ENCODE measurements around the gene SLC7A6OS.
A peak's percentile ranks its signal among the peaks of the same experiment; 100 is the strongest.

Gene SLC7A6OS

DNA sequence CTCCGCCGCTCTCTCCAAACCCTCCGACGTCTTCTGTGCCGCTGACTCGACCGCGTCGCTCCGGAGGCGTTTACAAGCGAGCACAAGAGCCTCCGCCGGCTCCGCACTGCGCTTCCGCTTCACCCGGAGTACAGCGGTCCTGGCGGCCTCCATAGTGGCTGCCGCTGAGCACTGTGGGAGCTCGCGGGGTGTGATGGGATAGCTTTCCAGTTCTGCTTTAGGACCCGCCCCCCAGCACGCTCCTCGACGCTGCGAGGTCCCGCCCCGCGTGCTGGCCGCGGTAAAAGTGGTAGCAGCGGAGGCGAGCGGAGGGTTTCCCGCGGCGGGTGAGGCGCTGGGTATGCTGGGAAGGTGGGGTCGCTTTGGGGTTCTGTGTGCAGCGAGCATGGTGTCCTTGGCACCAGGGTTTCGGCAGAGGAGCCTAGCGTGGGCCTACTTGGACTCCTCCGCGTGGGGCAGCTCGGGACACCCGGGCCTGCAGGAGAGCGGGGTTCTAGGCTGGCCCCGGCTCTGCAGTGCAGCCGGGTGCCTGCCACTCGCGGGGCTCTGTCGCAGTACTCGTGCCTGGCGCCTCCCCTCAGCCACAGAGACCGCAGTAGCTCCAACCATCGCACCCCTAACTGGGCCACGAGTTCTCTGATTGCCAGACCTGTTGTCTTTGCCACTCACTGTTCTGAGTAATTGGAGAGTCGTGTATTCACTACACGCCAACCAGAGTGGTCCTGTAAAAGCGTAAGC, at the start of gene SLC7A6OS, which contains the start of gene PRMT7:
SLC7A6OS (minus strand) TSS at position 173 of the 738 bp plus-strand sequence; CDS start at position 153, 20 bp downstream.
PRMT7 (plus strand) TSS at position 246 of the 738 bp plus-strand sequence. CDS start 4,961 bp downstream, outside the sequence.
- peak; percentile 85 to 91 for DNase-seq (ENCODE audit: low read depth in 2 of 2)

DNA sequence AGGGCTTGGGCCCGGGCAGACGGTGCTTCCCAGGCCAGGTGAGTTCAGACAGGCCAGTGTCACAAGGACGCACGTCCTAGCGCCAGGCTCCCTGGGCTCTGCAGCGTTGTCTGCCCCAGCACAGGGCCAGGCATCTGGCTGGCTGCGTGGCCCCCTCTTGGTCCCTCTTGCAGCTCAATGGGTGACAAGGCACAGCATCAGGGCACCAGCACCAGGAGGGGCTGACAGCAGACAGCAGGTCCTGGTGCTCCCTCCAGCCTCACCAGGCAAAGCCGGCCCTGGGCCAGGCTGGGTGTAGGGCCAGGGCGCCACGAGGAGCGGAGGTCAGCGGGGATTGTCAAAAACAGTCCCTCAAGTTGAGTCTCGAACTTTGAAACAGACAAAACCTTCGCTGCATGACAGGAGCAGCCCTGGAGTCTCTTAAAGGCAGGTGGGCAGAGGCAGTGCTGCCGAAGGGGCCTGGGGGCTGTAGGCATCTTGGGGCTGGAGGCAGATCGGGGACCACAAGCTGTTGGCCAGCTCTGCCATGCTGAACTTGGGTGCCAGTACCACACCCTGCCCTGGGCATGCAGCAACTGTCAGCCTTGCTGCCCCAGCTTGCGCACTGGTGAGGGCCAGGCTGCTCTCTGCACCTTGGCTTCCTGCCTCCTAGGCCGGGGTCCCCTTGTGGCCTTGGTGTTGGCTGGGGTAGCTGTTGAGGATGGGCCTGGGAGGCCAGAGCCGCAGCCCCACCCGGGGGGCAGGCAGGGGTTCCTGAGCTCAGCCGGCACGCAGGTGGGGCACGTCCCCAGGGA, 48.8 kb upstream of the SLC7A6OS start:
- DNase-seq (ENCODE audit: low read depth in 2 of 2): no peak

DNA sequence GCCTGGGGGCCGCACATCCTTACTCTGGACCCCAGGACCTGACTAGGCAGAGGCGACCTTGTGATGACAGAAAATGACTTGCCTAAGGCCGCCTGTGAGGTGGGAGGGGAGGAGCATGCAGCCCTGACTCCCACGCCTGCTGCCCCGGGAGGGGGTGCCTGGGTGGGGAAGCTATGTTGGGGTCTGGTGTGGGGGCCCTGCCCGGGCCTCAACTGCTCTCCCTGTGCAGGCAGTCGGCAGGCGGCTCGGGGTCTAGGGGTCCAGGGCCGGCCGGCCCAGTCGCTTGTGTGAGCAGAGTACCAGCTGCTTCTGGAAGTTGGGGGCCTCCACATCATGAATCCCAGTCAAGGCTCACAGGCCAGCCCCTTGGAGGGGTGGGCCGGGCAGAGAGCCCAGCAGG, 48.2 kb upstream of the SLC7A6OS start:
- no peak for DNase-seq (ENCODE audit: low read depth in 2 of 2)

DNA sequence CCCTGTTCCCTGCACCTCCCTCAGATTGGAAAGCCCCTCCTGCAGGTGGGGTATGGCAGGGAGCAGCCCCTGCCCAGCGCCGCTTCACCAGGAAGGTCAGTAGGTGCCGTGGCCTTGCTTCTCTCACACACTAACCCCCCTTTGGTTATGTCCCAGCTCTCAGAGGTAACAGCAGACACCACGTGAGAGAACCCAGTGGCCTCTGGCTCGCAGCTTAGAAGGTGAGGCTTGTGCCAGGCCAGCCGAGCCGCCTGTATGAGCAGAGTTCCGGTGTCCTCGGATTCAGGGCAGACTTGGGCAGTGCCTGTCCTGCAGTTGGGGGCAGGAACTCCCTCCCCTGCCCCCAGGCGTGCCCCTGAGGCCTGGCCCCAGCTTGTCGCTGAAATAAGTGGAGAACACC, 47.2 kb upstream of the SLC7A6OS start:
- DNase-seq (ENCODE audit: low read depth in 2 of 2): no peak

DNA sequence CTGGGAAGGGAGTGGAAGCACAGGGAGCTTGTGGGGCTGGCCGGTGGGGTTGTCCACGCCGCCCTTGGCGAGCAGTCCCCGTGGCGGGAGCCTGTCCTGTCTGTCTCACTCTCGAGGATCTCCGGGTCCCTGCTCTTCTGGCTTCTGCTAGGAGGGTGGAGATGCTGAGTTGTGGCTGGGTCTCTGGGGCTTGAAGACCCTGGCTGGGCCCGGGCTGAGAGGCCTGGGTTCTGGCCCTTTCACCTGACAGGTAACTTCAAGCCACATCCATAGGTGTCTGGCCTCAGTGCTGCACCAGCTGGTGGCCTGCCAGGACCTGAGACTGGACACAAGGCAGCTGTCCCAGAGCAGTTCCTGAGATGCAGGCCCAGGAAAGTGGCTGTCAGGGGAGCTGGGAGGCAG, 46.8 kb upstream of the SLC7A6OS start:
- no peak for DNase-seq (ENCODE audit: low read depth in 2 of 2)

DNA sequence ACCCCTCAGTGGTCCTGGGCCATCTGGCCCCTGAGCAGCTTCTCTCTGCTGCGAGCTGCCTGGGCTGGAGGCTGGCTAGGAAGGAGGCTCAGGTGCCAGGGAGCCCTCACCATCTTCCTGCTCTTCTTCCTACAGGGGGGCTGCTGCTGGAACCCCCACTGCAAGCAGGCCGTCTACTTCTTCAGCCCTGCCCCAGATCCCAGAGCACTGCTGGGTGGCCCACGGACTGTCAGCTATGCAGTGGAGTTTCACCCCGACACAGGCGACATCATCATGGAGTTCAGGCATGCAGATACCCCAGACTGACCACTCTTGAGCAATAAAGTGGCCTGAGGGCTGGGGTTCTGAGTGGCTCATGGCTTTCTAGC, 46.2 kb upstream of the SLC7A6OS start:
- no peak for DNase-seq (ENCODE audit: low read depth in 2 of 2)

DNA sequence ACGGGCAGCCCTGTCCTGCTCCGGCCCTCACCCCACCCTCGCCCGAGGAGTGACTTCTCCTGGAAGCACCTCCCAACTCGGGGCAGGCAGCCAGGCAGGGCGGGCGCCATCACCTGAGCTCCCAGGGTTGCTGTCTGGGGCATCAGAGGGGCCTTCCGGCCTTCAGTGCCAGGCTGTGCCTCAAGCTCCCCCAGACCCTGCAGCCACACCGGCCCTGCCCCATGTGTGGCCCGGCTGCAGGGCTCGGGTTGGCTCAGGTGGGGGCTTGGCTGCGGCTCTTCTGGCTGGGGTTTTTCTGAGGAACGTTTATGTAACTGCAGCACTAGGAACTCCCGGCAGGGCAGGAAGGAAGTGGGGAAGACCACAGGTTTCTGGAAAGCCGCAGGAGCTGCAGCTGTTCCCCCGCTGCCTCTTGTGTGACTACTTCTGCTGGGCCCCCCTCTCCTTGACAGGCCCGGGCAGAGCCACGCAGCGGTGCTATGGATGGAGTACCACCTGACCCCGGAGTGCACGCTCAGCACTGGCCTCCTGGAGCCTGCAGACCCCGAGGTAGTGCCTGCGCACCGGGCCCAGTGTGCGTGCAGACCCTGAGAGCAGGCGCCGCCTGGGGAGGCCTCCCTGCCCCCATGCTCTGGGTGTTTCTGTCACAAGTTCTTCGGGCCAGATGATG, 45.6 kb upstream of the SLC7A6OS start:
- peak in 1 of 2 donors; percentile 49 for DNase-seq (ENCODE audit: low read depth in 2 of 2)

DNA sequence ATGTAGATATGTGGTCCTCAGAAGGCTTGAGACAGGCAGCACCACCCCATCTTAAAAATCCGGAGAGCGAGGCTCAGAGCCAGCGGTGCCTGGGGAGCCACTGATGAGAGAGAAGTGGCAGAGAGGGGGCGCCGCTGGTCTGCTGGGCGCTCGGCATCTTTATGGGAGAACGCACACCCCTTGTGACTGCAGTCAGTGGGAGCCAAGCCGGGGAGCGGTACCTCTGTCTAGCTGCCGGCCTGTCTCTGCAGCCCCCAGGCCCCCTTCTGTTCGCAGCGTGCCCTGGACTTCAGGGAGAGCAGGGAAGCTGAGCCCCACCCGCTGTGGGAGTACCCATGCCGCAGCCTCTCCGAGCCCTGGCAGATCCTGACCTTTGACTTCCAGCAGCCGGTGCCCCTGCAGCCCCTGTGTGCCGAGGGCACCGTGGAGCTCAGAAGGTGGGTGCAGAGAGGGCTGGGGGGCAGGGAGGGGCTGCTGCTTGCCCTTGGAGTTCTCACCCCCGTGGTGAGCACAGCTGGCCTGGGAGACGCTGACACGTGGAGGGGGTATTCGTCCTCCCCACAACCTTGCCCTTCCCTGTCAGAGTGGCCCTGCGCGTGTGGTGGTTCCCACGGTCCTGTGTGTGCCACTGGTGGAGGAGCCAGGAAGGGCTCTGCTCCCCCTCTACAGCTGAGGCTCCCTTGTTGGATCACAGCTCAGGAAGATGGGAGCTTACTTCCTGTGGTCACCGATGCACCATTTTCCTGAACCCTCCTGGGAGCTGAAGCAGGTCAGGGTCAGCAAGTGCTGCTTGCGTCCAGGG, 44.9 kb upstream of the SLC7A6OS start:
- no peak for DNase-seq (ENCODE audit: low read depth in 2 of 2)

DNA sequence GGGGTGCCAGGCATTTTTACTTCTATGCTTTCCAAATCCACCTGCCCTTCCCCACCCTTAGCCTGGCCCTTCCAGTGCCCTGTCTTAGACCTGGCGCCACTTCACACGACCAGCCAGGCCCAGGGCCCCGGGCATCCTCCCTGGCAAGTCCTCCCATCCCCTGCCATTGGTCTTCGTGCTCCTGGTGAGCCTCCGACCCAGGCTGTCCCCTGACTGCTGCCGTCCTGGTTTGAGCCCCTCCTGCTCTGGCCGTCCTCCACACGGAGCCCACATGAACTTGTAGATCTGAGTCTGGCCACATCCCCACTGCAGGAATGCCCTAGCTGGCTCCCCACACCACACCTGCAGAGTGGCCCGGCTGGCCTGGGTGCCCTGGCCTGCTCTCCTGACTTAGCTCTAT, 44.1 kb upstream of the SLC7A6OS start:
- no peak for DNase-seq (ENCODE audit: low read depth in 2 of 2)

DNA sequence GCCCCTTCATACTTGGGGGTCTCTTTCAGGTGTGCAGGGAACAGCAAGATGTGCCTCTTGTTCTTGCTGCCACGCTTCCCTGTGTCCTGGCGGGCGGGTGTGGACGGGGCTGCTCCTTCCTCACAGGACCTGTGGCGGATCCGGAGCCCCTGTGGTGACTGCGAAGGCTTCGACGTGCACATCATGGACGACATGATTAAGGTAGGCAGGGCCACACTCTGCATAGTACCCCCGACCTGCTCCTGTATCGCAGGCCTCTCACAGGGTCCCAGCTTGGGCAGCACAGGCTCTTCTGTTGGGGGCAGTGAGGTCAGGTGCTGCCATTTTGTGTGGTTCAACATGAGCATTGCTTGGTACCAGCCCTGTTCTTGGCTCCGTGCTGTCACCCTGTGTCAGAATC, 42.6 kb upstream of the SLC7A6OS start:
- DNase-seq (ENCODE audit: low read depth in 2 of 2): no peak

DNA sequence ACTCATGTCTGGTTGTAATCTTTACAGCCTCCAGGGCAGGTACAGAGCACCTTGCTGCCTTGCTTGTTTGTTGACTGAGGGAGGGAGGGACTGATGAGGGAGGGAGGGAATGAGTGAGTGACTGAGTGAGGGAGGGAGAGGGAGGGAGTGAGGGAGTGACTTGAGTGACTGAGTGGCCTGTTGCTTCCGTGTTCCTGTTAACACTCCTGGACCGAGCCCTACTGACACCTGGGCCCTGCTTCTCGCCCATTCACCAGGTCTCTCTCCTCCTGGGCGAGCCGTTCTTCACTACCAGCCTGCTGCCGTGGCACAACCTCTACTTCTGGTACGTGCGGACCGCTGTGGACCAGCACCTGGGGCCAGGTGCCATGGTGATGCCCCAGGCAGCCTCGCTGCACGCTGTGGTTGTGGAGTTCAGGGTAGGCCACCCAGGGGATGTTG, 41.3 kb upstream of the SLC7A6OS start:
- no peak for DNase-seq (ENCODE audit: low read depth in 2 of 2)

DNA sequence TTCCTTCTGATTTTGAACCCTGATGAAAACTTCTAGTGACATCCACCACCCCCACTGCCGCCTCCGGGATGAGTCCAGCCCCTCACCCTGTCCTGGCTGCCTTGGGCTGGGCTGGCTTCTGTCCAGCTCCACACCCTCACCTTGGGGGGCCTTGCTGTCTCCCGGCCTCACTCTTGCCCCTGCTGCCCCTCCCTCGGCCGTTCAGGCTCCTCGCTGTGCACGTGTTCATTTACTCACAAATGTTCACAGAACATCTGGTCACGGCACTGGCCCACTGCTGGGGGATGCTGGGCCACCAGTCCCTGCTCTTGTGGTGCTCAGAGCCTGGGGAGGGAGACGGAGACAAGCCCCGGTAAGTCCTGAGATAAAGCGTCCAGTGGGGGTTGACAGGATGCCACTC, 40.7 kb upstream of the SLC7A6OS start:
- no peak for DNase-seq (ENCODE audit: low read depth in 2 of 2)

DNA sequence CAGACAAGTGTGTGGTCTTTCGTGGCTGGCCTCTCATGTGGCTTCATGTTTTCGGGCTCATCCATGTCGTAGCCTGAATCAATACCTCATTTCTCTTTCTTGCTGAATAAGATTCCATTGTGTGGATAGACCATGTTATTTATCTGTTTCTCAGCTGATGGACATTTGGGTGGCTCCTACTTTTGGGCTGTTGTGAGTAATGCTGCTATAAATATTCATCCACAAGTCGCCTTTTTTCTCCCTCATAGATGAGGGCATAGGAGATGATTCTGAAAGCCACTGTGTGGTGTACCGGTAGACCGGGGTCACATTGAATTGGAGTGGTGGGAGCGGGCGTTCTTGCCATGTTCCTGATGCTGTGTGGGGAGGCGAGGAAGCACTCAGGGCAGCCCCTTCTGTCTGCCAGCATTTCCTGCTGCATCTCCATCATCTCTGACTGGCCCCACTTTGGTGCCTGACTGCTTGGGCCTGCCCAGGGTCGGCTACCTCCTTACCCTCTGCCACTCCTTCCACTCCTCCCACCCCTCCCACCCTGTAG, 40.1 kb upstream of the SLC7A6OS start:
- DNase-seq (ENCODE audit: low read depth in 2 of 2): no peak

DNA sequence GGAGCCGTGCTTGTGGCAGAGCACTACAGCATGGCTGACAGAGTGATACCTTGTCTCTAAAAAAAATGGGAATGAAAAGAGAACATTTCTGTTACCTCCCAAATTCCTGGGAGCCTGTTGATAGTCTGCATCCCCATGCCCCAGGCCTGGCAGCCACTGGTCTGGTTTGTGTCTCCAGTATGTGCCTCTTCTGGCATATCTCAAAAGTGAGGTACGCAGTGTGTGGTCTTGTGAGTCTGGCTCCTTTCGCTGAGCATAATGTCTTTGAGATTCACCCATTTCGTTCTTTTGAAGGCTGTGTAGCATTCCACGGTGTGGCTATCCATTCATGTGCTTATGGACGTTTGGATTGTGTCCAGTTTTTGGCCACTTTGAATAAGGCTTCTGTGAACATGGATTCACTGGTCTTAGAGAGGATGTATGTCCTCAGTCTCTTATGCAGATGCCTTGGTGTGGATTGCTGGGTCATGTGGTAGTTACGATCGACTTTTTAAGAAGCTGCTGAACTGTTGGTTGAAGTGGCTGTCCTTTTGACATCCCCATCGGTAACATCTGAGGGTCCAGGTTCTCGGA, 39.2 kb upstream of the SLC7A6OS start:
- no peak for DNase-seq (ENCODE audit: low read depth in 2 of 2)

DNA sequence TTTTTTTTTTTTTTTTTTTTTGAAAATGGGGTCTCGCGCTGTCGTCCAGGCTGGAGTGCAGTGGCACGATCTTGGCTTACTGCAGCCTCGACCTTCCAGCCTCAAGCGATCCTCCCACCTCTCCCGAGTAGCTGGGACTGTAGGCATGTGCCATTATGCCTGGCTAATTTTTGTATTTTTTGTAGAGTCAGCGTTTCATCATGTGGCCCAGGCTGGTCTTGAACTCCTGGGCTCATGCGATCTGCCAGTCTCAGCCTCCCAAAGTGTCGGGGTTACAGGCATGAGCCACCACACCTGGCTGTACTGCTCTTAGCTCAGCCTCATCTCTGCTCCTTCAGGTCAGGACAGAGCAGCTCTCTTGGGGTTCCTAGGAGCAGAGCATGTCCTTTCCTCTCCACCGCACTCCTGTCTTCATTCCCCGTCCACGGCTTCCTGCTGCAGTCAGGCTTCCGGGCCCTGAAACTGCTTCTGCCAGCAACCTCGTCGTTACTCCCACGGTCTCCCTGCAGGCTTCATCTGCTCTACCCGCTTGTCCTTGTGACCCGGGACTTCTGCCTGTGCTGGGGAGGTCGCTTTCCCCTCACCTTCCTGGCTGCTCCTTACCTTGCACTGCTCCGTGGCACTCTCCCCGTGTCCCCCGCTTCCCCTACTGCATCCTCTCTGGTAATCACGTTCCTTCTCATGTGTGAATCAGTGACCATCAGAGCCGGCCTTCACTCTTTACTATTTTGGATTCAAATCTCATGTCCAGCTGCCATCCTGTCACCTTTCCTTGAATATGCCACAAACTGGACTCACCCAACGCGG, 38.1 kb upstream of the SLC7A6OS start:
- no peak for DNase-seq (ENCODE audit: low read depth in 2 of 2)

DNA sequence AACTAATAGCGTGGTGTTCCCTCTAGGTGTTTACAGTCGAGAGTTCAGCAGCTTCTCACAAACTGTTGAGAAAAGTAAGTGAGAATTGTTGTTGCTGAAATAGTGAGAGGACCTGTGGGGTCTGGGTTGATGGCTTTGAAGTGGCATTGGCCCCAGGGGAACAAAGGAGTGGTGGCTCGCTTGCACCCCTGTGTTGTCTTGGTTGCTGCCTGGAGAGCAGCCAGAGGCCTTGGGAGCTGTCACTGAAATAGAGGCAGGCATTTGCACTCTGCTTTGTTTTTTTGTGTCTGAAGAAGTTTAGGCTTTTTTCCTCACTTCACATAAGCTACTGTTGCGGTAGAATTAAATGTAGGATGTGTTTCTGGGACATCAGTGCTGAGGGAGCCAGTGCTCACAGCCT, 36.9 kb upstream of the SLC7A6OS start:
- no peak for DNase-seq (ENCODE audit: low read depth in 2 of 2)

DNA sequence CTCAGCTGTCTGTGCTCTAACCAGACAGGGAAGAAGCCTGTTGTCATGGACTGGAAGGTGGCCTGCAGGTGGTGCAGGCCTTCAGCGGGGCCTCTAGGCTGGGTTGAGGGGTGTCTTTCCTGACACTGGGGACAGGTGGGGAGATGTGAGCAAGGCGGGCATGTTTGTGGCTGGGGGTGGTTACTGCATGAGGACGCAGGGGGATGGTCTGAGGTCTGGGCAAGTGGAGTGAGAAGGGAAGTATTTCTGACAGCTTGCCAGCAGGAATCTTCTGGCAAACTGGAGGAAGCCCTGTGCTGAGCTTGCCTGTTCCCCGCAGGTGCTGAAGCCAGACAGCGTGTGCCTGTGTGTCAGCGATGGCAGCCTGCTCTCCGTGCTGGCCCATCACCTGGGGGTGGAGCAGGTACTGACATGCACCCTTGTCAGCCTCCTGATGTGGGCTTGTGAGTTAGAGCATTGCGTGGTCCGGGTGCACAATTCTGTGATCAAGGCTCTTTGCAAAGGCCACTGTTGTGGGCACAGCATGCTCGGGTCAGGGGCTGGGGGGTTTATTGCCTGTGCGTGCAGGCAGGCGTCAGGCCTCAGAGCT, 36.2 kb upstream of the SLC7A6OS start:
- no peak for DNase-seq (ENCODE audit: low read depth in 2 of 2)

DNA sequence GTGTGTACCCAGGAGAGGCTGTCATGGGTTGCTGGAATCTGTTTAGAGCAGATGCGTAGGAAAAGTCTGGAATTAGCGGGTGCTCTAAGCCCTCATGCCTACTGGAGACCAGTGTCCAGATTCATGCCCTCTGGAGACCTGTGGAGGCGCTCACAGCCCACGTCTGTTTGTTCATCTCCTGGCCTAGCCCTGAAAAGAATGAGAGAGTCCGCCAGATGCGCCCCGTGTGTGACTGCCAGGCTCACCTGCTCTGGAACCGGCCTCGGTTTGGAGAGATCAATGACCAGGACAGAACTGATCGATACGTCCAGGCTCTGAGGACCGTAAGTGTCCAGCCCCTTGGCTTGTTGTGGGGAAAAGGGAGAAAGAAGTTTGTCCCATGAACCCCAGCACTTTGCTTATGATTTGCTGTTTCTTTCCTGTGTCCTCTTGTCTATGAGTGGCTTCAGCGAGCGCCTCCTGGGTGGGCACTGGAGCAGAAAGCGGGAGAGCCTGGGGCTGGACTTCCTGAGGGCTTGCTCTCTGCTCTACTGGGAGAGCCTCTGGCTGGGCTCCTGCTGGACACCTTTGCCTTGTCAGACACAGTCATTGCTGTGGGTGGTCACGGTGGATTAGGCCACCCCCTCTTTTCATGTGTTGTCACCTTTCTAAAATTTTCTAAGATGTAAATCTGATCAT, 35.4 kb upstream of the SLC7A6OS start:
- DNase-seq (ENCODE audit: low read depth in 2 of 2): no peak

DNA sequence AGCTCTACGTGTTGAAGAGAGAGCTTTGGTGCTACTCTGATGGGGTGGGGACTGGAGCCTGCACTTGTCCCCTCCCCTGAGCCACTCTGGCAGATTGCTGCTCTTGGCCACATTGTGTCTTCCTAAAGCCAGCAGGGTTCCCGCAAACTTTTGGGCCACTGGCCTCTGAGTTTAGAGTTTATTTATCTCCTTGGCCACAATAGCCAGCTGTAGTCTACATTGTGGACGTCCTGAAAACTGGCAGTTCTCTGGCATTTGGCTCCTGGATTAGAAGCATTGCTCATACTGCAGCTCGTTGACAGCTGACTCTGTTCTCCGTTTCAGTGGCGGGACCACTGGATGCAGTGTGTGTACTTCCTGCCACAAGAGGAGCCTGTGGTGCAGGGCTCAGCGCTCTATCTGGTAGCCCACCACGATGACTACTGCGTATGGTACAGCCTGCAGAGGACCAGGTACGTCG, 34.6 kb upstream of the SLC7A6OS start:
- no peak for DNase-seq (ENCODE audit: low read depth in 2 of 2)
